Mammary epithelial cell (primary cell): ENCODE measurements around the gene L1CAM.

Experiments
- CTCF ChIP-seq, 2 donors: IDR thresholded peaks in 1 of 2; conservative IDR thresholded peaks in 1 of 2; 2 replicates each; pipeline ENCODE4 v1.5.1; 2011 to 2012; ENCODE audit warnings: inconsistent platforms in 2 of 2, low read length in 2 of 2, mild to moderate bottlenecking in 2 of 2, control low read depth in 1 of 2, low read depth in 1 of 2; ENCODE audit not compliant: insufficient read depth in 1 of 2; ENCODE audit errors: extremely low read depth in 1 of 2
- EZH2 ChIP-seq: IDR thresholded peaks from 2 replicates; pipeline ENCODE4 v1.6.1; 2012; ENCODE audit warnings: low read length, inconsistent platforms, borderline replicate concordance

DNA sequence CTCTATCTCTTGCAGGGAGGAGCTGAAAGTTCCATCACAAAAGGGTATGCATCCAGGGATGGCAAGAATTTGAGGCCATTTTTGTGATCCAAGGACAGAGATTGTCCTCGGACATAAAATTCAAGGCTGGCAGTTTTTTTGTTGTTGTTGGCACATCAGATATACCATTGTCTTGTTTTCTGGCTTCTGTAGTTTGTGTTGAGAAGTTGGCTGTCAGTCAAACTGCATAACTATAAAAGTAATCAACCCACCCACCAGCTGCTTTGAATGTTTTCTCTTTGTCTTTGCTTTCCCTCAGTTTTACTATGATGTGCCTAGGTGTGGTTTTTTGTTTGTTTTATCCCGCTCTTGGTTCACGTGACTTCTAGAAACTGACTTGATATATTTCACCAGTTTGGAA lies 34.0 kb downstream of the L1CAM start:
- no peak for TF ChIP-seq CTCF (conservative IDR thresholded peaks at IDR 0.05 in 1 of 2, IDR thresholded peaks at IDR 0.05 in 1 of 2; ENCODE audit: extremely low read depth in 1 of 2, insufficient read depth in 1 of 2, low read depth in 1 of 2, low read length in 2 of 2)
- no peak for TF ChIP-seq EZH2
